ENCODE results near the gene POTEG.
"Not testable (repeated sequence)": the region's sequence is repeated elsewhere in the genome, so short reads cannot be mapped to it uniquely, and the experiment has no call there.

The POTEG gene

DNA sequence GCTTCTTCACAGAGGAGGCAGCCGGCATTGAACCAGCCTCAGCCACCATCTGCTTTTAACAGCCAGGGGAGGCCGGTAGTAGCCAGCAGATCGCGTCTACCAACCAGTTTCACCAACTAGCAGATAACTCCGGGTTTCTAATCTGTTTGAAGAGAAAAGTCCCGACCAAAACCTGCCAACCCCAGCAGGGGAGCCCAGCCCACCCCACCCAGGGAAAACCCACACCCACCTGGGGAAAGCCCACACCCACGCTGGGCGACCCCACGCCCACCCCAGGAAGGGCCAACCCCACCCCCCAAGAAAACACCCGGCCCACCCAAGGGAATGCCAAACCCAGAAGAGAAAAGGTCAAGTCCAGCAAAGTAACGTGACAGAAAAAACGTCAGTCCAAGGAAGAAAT is at the start of gene POTEG:
Gene POTEG (minus strand): TSS at position 101 of the 400 bp plus-strand sequence. CDS start 52 bp downstream, at position 49.
- not testable (repeated sequence) for DNase-seq (ENCODE audit: low read depth in 3 of 3, low spot score in 1 of 3)

GRCh38 chr14:19482093-19482492 is 48.0 kb upstream of the POTEG start:
- DNase-seq (ENCODE audit: low read depth in 3 of 3, low spot score in 1 of 3), result not testable (repeated sequence)

- not testable (repeated sequence) for DNase-seq (ENCODE audit: low read depth in 3 of 3, low spot score in 1 of 3)
Observed at GRCh38 chr14:19481421-19481820, 47.3 kb upstream of the POTEG start.

- not testable (repeated sequence) for DNase-seq (ENCODE audit: low read depth in 3 of 3, low spot score in 1 of 3)
Observed at GRCh38 chr14:19480491-19480890, 46.4 kb upstream of the POTEG start.

DNA sequence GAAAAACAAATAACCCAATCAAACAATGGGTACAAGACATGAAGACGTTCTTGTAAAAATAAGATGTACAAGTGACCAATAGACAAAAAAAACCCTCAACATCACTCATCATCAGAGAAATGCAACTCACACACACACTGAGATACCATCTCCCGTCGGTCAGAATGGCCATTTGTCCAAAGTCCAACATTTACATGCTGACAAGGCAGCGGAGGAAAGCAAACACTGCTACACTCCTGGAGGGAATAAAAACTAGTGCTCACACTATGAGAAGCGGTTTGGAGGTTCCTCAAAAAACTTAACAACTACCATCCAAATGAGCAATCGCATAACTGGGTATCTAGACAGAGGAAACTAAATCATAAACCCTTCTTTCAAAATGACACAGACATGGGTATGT is 11.6 kb upstream of the POTEG start:
- not testable (repeated sequence) for DNase-seq (ENCODE audit: low read depth in 3 of 3, low spot score in 1 of 3)

- DNase-seq (ENCODE audit: low read depth in 3 of 3, low spot score in 1 of 3), result not testable (repeated sequence)
Observed at GRCh38 chr14:19439826-19440225, 5.7 kb upstream of the POTEG start.

DNA sequence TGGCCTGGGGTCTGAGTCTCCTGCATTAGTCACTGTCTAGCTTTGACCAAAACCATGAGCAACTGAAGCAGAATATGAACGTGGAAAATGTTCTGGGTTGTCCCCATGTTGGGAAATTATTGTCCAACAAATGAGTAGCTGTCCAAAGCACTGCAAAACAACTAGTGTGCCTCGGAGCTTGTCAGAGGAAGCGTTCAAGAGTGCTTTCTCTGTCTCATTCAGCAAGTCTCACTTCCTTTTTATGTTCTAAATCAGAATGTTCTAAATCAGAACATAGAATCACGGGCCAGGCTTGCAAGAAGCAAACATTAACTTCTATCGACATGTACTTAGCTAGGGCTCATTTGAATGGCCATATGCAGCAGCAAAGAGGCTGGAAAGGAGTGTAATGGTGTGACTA is 5.1 kb upstream of the POTEG start:
- not testable (repeated sequence) for DNase-seq (ENCODE audit: low read depth in 3 of 3, low spot score in 1 of 3)

DNA sequence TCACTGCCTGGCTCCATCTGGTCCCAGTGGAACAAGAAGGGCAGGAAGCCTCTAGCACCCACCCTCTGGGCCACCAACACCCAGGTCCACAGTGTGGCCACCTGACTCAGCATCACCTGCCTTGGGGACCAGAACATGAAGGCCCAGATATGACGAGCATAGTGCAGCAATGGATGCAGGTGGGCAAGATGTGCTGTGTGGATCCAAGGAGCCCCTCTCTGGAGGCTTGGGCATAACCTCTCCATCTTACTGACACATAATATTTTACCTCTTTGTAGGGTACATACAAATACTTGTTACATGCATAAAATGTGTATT is 2.9 kb upstream of the POTEG start:
- not testable (repeated sequence) for DNase-seq (ENCODE audit: low read depth in 3 of 3, low spot score in 1 of 3)

DNA sequence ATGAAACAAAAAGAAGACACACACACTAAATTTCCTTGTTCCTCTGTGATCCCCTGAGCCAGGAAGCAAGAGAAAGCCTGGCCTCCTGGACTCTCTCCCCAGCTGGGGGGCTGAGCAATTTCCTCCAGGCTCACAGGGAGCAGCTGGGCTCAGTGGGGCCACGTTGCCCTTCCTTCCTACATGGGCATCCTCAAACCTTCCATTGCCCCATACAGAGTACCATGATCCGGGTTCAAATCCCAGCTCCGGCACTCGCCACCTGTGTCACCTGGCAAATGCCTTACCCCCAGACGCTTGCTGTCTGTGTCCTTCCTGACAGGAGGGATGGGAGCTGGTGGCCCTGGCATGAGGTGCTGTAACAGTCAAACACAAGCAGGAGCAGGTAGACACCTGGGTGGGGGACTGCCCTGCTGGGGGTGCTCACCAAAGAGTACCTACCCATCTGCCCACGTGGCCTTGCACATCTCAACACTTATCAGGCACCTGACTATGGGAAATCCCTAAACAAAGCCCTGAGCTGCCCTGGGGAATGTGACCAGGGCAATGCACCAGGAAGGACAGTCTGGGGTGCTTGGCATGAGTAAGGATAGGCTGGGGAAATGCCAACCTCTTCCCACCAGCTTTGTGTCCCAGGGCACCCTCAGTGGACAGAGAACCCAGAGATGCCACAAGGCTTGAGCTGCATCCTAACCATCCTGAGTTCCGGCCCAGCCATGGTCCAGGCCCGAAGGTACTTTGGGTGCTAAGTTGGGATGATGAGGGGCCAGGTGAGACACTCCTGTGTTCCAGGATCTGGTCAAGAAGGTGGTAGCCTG is 2.4 kb upstream of the POTEG start:
- DNase-seq (ENCODE audit: low read depth in 3 of 3, low spot score in 1 of 3), result not testable (repeated sequence)

DNA sequence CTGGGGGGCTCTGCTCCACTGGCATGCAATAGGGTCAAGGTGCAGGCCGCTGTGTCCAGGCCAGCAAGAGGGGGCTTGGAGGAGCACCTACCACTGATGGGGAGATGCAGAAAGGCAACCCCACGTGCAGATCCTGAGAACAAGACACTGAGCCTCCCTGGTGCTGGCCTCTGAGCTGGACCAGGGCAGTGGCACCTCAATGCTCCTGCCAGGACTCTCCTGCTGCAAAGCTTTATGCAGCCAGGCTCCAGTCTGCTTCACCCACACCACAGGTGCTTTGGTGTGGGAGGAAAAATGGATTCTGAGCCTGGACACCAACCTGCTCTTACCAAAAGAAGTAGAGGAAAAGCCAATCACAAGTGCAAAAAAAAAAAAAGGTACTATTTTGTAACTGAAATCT is 1.7 kb upstream of the POTEG start:
- DNase-seq (ENCODE audit: low read depth in 3 of 3, low spot score in 1 of 3), result not testable (repeated sequence)

GRCh38 chr14:19434891-19435290 is 750 bp upstream of the POTEG start:
- not testable (repeated sequence) for DNase-seq (ENCODE audit: low read depth in 3 of 3, low spot score in 1 of 3)

DNA sequence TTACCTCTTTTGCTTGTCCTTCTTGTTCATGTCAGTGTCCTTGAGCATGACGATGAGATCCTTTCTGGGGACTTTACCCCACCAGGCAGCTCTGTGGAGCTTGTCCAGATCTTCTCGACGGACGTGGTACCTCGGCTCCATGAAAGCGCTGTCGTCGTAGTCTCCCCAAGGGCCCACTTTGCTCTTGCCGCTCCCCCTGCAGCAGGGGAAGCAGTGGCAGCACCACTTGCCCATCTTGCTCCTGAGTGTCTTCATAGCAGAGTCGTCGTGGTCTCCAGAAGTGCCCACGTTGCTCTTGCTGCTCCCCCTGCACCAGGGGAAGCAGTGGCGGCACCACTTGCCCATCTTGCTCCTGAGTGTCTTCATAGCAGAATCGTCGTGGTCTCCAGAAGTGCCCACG is 376 bp downstream of the POTEG start:
- not testable (repeated sequence) for DNase-seq (ENCODE audit: low read depth in 3 of 3, low spot score in 1 of 3)

GRCh38 chr14:19408519-19408918 is 25.6 kb downstream of the POTEG start:
- not testable (repeated sequence) for DNase-seq (ENCODE audit: low read depth in 3 of 3, low spot score in 1 of 3)

DNA sequence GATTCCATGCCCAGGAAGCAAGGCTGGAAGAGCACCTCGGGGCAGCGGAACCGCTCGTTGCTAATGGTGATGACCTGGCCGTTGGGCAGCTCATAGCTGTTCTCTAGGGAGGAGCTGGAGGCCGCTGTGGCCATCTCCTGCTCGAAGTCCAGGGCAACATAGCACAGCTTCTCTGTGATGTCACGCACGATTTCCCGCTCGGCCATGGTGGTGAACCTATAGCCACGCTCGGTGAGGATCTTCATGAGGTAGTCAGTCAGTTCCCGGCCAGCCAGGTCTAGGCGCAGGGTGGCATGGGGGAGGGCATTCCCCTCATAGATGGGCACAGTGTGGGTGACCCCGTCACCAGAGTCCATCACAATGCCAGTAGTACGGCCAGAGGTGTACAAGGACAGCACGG is 32.0 kb downstream of the POTEG start:
- DNase-seq (ENCODE audit: low read depth in 3 of 3, low spot score in 1 of 3), result not testable (repeated sequence)

GRCh38 chr14:19394727-19395126 is 39.4 kb downstream of the POTEG start:
- DNase-seq (ENCODE audit: low read depth in 3 of 3, low spot score in 1 of 3), result not testable (repeated sequence)

DNA sequence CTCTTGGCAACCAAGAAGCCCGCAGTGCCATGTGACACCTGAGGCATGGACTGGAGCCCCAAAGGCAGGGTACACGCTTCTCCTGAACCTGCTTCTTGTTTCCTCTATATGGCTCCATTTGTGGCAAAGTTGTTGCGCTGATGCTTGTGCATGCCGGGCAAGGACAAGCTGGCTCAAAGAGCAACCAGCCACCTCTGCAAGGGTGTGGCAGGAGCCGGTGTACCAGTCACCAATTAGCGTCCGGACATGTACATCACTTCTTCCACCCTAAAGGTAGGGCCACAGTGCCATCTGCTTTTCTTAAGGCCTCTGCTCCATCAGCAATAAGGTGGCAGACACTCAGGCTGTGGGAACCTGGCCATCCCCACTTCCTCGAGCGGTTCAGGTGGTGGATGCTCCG is 43.9 kb downstream of the POTEG start:
- DNase-seq (ENCODE audit: low read depth in 3 of 3, low spot score in 1 of 3), result not testable (repeated sequence)

- not testable (repeated sequence) for DNase-seq (ENCODE audit: low read depth in 3 of 3, low spot score in 1 of 3)
Observed at GRCh38 chr14:19388741-19389140, 45.4 kb downstream of the POTEG start.

- DNase-seq (ENCODE audit: low read depth in 3 of 3, low spot score in 1 of 3), result not testable (repeated sequence)
Observed at GRCh38 chr14:19386996-19387395, 47.1 kb downstream of the POTEG start.

- DNase-seq (ENCODE audit: low read depth in 3 of 3, low spot score in 1 of 3), result not testable (repeated sequence)
Observed at GRCh38 chr14:19386309-19386708, 47.8 kb downstream of the POTEG start.

DNA sequence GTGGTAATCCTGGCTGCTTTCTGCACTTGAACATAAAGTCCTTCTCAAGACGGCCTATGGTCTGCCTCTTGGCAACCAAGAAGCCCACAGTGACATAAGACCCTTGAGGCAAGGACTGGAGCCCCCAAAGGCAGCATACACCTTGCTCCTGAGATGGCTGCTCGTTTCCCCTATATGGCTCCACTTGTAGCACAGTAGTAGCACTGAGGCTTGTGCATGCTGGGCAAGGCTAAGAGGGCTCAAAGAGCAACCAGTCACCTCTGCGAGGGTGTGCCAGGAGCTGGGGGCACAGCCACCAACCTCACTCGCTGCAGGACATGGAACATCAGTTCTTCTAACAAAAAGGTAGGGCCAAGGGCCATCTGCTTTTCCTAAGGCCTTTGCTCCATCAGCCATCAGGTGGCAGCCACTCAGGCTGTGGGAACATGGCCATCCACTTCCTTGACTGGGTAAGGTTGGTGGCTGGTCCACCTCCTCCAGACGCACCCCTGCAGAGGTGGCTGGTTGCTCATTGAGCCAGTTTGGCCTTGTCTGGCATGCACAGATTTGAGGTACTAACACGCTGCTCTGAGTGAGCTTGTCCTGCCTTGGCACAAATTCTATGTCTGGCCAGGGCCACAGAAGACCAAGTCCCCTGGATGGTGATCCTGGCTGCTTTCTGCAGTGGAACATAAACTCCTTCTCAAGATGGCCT is 49.9 kb downstream of the POTEG start:
- DNase-seq (ENCODE audit: low read depth in 3 of 3, low spot score in 1 of 3), result not testable (repeated sequence)

DNA sequence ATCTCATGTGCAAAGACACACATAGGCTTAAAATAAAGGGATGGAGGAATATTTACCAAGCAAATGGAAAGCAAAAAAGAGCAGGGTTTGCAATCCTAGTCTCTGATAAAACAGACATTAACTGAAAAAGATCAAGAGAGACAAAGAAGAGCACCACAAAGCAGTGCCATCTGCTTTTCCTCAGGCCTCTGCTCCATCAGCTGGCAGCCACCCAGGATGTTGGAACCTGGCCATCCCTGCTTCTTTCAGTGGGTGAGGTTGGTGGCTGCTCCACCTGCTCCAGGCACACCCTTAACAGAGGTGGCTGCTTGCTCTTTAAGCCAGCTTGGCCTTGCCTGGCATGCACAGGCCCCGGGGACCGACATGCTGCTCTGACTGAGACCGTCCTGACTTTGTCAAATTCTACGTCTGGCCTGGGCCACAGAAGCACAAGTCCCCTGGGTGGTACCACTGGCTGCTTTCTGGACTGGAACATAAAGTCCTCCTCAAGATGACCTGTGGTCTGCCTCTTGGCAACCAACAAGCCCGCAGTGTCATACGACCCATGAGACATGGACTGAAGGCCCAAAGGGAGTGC is 51.0 kb downstream of the POTEG start:
- DNase-seq (ENCODE audit: low read depth in 3 of 3, low spot score in 1 of 3), result not testable (repeated sequence)

- DNase-seq (ENCODE audit: low read depth in 3 of 3, low spot score in 1 of 3), result not testable (repeated sequence)
Observed at GRCh38 chr14:19380137-19380536, 54.0 kb downstream of the POTEG start.
